Gastroesophageal sphincter (tissue), 4 donors: ENCODE data around the gene SEMA4D. TPM values are rescaled to one million over a fixed set of nuclear protein-coding genes. Genes with fewer than 3 reads are reported as not detected.
A peak's percentile ranks its signal among the peaks of the same experiment; 100 is the strongest.

ENCODE experiments used
- ATAC-seq: fragments of 150-250 bp; one replicate; pipeline ENCODE4 v1.9.1; 2016; ENCODE audit warnings: mild to moderate bottlenecking, moderate library complexity
- H3K27ac ChIP-seq, 4 donors: fragments of 200-600 bp; sonication (generic) in 3 of 4; 1 replicate in 3 of 4; 2 replicates in 1 of 4; pipeline ENCODE4 v1.5.1; 2016 to 2019
- H3K27me3 ChIP-seq: fragments of 200-600 bp; sonication (generic); one replicate; pipeline ENCODE4 v1.5.1; 2019
- H3K36me3 ChIP-seq, 2 donors: fragments of 200-600 bp; sonication (generic); one replicate each; pipeline ENCODE4 v1.5.1; 2019; ENCODE audit warnings: control low read depth in 1 of 2
- H3K4me1 ChIP-seq, 3 donors: fragments of 200-600 bp; sonication (generic); 1 replicate in 2 of 3; 2 replicates in 1 of 3; pipeline ENCODE4 v1.5.1; 2016 to 2019; ENCODE audit warnings: control low read depth in 2 of 3
- H3K4me3 ChIP-seq, 2 donors: fragments of 200-600 bp; sonication (generic); one replicate each; pipeline ENCODE4 v1.5.1; 2019; ENCODE audit warnings: mild to moderate bottlenecking in 1 of 2, moderate library complexity in 1 of 2
- H3K9me3 ChIP-seq, 3 donors: fragments of 200-600 bp; sonication (generic); one replicate each; pipeline ENCODE4 v1.5.1; 2017 to 2019; ENCODE audit warnings: control low read depth in 2 of 3
- EP300 ChIP-seq: sonication (generic); formaldehyde crosslinking; IDR thresholded peaks from one replicate; pipeline ENCODE4 v1.6.1; 2017; ENCODE audit warnings: antibody characterized with exemption, mild to moderate bottlenecking
- POLR2A ChIP-seq, 2 donors: fragments of 450-650 bp; IDR thresholded peaks; one replicate each; pipeline ENCODE4 v1.6.1; 2017; ENCODE audit warnings: antibody characterized with exemption in 2 of 2, mild to moderate bottlenecking in 2 of 2, moderate library complexity in 1 of 2
- POLR2AphosphoS5 ChIP-seq: sonication (generic); formaldehyde crosslinking; IDR thresholded peaks from one replicate; pipeline ENCODE4 v1.6.1; 2017; ENCODE audit warnings: antibody characterized with exemption
- WGBS, 2 donors: methylation state at CpG; one replicate each; pipeline ENCODE4 v1.1.5; 2018; ENCODE audit warnings: low coverage in 1 of 2; 5-methylcytosine and 5-hydroxymethylcytosine counted together
- total RNA-seq, 4 donors: library from RNA; depleted of rRNA; stranded (reverse); fragments of >200 nt; gene quantifications; one replicate each; pipeline ENCODE4 v1.1.0, GENCODE V29; 2016
- TF ChIP-seq, protein P1 (sequence below), 4 experiments: fragments of 200-600 bp in 2 of 4; fragments of 450-650 bp in 2 of 4; sonication (generic) in 1 of 4; IDR thresholded peaks; one replicate each; pipeline ENCODE4 v1.5.1; 2017 to 2019; ENCODE audit warnings: antibody characterized with exemption in 4 of 4, mild to moderate bottlenecking in 2 of 4, moderate library complexity in 2 of 4

Gene SEMA4D
- total RNA-seq, 4 donors from 2014 or later, result 4.4 to 12.0 (median 6.5) TPM

DNA sequence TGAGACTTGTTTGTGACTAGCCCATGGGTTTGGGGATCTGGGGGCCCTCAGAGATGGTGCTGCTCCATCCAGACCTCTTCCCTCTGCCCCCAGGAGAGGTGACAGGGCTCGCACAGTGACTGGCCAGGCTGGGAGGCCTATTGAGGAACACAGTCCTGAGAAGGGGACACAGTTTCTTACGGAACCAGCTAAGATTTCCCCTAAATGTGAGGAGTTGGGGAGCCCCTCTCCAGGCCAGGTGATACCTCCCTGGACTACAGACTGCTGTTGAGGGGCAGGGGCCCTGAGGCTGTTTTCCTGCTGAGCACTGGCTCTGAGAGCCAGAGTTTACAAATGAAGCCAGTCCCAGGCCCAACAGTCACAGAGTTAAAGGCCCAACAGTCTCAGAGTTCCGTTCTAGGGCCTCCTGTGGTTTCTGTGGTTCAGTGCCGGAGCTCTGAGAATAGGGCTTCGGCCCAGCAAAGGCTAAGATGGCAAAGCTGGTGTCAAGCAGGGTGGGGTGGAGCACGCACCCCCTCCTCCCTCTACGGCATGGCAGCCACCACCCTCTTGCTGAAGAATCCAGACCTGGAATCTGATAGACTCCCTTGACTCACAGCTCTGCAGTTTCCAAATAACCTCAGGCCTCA is 1.1 kb upstream of the SEMA4D start:
- Histone ChIP-seq H3K4me3 (peak overlapping the region in 1 of 2 donors; percentile 90), H3K9me3 (no peaks in the 10 kb centered on the region), H3K4me1 (peaks cover 0 to 28% (median 0%) of the 10 kb centered on the region in 3 donors), H3K27me3 (no peaks in the 10 kb centered on the region), H3K27ac (peak overlapping the region in 2 of 4 donors; percentile 14 to 50), H3K36me3 (no peaks in the 10 kb centered on the region)
- ATAC-seq, result no peak
- 100% methylated on average over 2 of the region's 7 CpGs; no CpG with 5 or more reads in 1 of the 2 donors for WGBS, 2 donors
- TF ChIP-seq POLR2AphosphoS5, result no peak
- TF ChIP-seq, protein P1, sequence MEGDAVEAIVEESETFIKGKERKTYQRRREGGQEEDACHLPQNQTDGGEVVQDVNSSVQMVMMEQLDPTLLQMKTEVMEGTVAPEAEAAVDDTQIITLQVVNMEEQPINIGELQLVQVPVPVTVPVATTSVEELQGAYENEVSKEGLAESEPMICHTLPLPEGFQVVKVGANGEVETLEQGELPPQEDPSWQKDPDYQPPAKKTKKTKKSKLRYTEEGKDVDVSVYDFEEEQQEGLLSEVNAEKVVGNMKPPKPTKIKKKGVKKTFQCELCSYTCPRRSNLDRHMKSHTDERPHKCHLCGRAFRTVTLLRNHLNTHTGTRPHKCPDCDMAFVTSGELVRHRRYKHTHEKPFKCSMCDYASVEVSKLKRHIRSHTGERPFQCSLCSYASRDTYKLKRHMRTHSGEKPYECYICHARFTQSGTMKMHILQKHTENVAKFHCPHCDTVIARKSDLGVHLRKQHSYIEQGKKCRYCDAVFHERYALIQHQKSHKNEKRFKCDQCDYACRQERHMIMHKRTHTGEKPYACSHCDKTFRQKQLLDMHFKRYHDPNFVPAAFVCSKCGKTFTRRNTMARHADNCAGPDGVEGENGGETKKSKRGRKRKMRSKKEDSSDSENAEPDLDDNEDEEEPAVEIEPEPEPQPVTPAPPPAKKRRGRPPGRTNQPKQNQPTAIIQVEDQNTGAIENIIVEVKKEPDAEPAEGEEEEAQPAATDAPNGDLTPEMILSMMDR (IDR thresholded peaks at IDR 0.05), result no peak
- TF ChIP-seq POLR2A (IDR thresholded peaks at IDR 0.05), result no peak
- no peak for TF ChIP-seq EP300

DNA sequence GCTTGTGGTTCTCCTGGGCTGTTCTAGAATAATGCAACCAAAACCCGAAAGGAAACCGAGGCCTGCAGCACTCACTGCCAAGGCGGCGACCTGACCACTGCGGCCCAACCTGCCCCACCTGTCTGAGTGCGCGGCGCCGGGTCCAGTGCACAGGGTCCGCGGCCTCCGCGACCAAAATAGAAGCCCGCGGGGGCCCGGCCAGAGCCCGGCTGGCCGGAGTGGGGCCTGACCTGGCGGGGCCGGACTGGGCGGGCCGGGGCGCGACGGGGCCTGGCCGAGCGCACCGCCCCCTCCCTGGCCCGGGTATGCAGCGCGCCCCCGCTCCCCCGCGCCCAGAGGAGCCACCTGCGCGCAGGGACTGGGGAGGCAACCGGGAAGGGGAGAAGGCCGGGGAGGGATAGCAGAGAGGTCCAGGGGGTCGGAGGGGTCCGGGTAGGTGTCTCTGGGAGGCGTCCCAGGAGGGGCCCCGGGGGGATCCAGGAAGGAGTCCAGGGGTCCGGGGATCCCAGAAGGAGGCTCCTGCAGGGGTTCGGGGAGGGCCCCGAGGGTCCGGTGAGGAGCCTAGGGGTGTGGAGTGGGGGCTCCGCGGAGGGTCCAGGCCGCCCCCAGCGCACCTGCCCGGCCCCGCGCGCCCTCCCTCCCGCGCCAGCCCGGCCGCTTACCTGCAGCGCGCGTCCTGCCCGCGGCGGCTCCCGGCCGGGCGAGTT is 503 bp downstream of the SEMA4D start:
- TF ChIP-seq, protein P1 (IDR thresholded peaks at IDR 0.05), result no peak
- TF ChIP-seq EP300 (no peak), POLR2AphosphoS5 (no peak), POLR2A (IDR thresholded peaks at IDR 0.05) (no peak)
- Histone ChIP-seq H3K9me3 (no peaks in the 10 kb centered on the region), H3K27me3 (no peaks in the 10 kb centered on the region), H3K27ac (peak overlapping the region in 3 of 4 donors; percentile 37 to 76 (median 61)), H3K36me3 (no peaks in the 10 kb centered on the region), H3K4me1 (peaks cover 0 to 28% (median 0%) of the 10 kb centered on the region in 3 donors), H3K4me3 (peak overlapping the region; percentile 90 to 97)
- WGBS, 2 donors, result no CpG with 5 or more reads among the region's 67 CpGs
- ATAC-seq, result no peak

DNA sequence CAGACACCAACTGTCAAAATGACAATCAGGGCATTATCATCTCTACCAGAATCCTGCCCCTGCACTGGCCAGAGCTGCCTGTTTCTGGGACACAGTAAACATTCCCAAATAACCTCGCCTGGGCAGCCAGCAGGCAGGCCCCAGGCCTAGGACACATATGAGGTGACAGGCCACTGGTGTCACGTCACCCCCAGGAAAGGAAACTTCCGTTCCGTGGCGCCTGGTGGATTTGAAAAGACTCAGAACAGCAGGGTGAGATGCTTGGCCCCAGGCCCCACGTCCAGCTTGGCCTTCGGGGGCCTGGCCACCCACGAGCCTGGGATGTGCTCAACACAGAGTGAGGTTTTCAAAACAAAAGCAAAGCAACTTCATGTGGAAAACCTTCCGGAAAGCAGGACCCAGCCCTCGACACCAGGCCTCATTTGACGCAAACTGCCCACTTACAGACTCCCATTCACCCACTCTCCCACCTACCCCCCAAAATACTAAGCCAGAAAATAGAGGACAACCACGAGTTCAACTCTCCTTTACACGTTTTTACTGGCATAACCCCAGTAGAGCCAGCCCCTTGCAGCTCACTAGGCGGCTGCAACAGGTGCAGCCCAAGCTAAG is 1.2 kb downstream of the SEMA4D start:
- H3K36me3 ChIP-seq, result no peaks in the 10 kb centered on the region
- peaks cover 0 to 28% (median 0%) of the 10 kb centered on the region in 3 donors for H3K4me1 ChIP-seq
- H3K4me3 ChIP-seq, result peak overlapping the region; percentile 90 to 97
- H3K9me3 ChIP-seq, result no peaks in the 10 kb centered on the region
- no peaks in the 10 kb centered on the region for H3K27me3 ChIP-seq
- no peak for ATAC-seq
- WGBS, 2 donors, result 56 to 79% methylated on average over 4 to 7 of the region's 14 CpGs
- peak overlapping the region in 2 of 4 donors; percentile 61 to 76 for H3K27ac ChIP-seq
- TF ChIP-seq, protein P1 (IDR thresholded peaks at IDR 0.05), result no peak
- TF ChIP-seq POLR2AphosphoS5 (no peak), EP300 (no peak), POLR2A (IDR thresholded peaks at IDR 0.05) (no peak)

DNA sequence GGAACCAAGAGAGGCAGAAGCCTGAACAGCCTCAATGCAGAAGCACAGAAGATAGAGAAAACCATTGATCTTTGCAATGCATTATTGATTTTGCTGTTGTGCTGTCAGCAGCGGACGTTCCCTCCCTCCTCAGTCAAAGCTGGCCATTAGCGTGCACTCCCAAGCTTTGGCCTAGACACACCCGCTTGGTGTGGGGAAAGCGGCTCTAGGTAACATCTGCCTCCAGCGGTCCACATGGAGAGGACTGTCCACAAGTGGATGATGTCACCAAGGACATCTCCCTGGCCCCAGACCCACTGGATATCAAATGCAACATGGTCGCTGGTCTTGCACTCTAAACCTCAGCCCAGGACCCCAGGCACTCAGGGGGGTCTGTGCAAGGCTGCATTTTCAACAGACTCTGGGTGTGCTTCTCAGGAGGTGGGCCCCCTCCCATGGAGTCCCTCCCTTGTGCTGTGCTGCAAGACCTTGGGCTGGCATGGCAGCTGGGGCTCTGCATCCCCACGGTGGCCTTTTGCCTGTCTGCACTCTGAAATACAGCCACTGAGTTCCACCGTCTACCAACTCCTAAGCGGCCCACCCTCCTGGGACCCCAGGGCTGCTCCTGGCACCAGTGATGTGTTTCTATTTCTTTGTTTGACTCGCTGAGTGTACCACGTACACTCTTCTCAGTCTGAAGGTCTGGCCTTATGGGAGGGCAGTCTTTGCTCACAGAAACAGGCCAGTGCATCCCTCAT is 1.9 kb downstream of the SEMA4D start:
- H3K9me3 ChIP-seq, result no peaks in the 10 kb centered on the region
- peak overlapping the region in 2 of 4 donors; percentile 14 to 76 for H3K27ac ChIP-seq
- H3K27me3 ChIP-seq, result no peaks in the 10 kb centered on the region
- H3K36me3 ChIP-seq, result no peaks in the 10 kb centered on the region
- ATAC-seq, result no peak
- peaks cover 0 to 28% (median 0%) of the 10 kb centered on the region in 3 donors for H3K4me1 ChIP-seq
- H3K4me3 ChIP-seq, result peak overlapping the region in 1 of 2 donors; percentile 90
- no peak for TF ChIP-seq EP300
- TF ChIP-seq, protein P1 (IDR thresholded peaks at IDR 0.05), result no peak
- TF ChIP-seq POLR2AphosphoS5, result no peak
- TF ChIP-seq POLR2A (IDR thresholded peaks at IDR 0.05), result no peak
- WGBS, 2 donors, result 87 to 100% methylated on average over 2 to 5 of the region's 12 CpGs
